Stimulated activated CD8-positive, alpha-beta memory T cell treated with anti-CD3 and anti-CD28 coated beads, Interleukin-12 subunit alpha, Interleukin-12 subunit beta, amount 100 ng/mL, for 24 hours (primary cell): ENCODE results near the gene PIGZ.

Experiments
- DNase-seq: peaks from one replicate; pipeline ENCODE4 v3.0.0-alpha.2; 2020; ENCODE audit errors: extremely low read depth

Gene PIGZ

DNA sequence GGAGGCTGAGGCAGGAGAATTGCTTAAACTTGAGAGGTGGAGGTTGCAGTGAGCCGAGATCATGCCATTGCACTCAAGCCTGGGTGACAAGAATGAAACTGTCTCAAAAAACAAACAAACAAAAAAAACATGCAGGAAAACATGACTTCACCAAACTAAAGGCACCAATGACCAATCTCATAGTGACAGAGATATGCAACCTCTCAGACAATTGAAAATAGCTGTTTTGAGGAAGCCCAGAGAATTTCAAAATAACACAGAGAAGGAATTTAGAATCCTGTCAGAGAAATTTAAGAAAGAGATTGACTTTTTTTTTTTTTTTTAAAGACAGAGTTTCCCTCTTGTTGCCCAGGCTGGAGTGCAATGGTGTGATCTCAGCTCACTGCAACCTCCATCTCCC is 52.4 kb downstream of the PIGZ start:
- DNase-seq, result no peak

GRCh38 chr3:196915375-196915774 is 53.3 kb downstream of the PIGZ start:
- no peak for DNase-seq

DNA sequence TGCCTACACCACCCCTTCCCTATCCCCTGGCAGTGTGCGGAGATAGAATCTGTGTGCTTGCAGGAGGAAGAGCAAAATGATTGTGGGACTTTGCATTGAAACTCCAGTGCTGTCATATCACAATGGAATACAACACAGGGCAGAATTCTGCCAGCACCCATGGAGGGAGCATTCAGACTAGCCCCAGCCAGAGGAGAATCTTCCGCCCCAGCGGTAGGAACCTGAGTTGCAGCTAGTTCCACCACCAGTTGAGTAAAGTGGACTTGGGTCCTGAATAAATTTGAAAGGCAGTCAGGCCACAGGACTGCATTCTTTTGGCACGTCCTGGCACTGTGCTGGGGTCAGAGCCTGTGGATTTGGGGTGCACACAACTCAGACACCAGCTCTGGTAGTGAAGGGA is 53.8 kb downstream of the PIGZ start:
- no peak for DNase-seq

DNA sequence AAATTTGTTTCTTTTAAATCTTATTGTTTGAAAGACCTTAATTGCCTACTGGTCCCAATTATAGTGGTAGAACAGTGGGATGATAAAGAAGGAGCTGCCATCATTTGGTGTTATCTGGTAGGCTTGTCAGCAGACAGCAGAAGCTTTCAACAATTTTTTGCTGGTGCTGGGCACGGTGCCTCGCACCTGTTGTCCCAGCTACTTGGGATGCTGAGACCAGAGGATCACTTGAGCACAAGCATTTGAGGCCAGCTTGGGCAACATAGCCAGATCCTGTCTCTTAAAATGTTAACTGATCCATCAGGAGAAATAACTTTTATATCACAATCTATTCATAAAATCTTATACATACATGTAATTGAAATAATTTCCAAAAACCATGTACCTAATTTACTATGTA is 64.9 kb downstream of the PIGZ start:
- DNase-seq, result no peak

DNA sequence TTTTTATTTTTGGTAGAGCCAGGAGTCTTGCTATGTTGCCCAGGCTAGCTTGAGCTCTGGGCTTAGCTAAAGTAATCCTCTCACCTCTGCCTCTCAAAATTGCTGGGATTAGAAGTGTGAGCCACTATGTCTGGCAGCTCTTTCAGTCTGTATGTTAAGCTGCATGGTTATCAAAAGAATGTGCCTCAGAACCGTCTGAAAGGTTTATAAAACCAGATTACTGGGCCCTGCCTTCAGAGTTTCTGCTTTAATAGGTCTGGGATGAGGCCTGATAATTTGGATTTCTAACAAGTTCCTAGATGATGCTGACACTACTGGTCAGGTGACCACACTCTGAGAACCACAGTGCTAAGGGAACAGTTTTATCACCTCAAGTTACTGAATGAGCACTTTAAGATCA is 66.3 kb downstream of the PIGZ start:
- DNase-seq, result no peak

- no peak for DNase-seq
Observed at GRCh38 chr3:196901768-196902167, 66.9 kb downstream of the PIGZ start.
